ENCODE data around the gene LIN54.
"Not testable (repeated sequence)": the region's sequence is repeated elsewhere in the genome, so short reads cannot be mapped to it uniquely, and the experiment has no call there.

The LIN54 gene

DNA sequence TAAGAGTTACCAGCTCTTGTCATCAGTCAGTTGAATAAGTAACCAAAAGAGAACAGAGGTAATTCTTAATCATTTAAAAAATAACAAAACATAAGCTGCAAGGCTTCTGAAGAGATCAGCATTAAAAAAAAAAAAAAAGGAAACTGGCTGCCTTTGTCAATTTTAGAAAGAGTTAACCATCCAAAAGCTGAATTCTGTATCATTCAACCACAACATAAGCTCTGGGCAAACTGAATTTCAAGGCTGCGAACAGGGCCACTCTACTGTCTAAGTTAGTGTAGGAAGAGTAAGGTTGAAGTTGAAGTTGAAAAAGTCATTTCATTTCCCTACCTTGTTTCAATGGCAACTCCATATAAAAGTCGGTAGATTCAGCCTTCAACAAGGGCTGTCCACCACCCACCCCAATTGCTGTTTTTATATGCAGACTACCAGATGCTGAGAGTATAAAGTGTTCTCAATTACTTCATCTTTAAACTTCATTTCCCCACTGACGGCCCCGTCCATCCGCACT lies 1.1 kb upstream of the LIN54 start:
- no peak for DNase-seq

DNA sequence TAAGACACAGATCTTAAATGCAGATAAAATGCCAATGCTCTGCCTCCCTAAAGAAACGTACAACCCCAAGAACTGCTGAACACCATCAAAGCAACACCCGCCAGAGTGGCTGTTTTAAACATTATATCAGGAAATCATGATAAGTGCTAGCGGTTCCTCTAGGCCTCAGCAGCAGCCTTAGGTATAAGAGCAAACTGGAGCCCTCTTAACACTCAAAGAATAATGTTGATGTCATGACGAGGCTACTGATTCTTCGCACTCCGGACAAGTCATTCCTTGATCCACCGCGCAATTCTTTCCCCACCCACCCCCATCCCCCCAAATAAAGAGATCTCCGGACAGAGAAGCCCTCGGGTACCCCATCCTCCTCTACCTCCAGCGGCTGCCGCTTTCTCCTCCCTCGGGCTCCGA lies 507 bp downstream of the LIN54 start:
- no peak for DNase-seq

DNA sequence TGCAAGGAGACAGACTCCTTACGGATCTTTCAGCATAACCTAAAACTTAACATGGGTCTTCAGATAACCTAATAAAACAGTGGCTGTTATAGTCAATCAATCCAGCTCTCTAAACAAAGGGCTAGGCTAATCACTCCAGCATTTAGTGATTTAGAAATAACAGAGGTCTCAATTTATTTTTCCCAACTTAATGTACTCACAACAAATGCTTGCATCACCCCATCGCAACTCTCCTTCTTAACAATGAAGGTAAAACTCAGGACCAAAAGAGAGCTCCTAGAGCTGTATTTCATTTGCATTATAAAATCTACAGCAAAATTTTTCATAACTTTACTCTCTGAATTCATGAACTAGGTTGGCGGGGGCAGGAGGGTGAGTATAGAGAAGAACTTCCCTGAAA lies 1.1 kb downstream of the LIN54 start:
- no peak for DNase-seq

DNA sequence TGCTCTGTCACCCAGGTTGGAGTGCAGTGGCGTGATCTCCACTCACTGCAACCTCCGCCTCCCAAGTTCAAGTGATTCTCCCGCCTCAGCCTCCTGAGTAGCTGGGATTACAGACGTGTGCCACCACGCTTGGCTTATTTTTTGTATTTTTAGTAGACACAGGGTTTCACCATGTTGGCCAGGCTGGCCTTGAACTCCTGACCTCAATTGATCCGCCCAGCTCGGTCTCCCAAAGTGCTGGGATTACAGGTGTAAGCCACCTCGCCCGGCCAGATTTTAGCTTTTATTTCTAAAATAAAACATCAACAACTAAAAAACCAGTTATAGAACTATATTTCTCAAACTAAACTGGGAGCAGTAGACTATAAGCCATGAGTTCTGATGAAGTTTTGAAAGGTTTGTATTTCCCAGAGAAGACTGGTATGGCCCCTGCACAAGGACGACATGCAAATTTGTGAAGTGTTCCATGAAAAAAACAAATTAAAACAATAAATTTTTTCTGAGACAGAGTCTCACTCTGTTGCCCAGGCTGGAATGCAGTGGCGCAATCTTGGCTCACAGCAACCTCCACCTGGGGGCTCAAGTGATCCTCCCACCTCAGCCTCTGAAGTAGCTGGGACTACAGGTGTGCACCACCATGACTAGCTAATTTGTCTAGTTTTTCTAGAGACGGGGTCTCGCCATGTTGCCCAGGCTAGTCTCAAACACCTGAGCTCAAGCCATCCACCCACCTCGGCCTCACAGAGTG lies 7.4 kb downstream of the LIN54 start:
- DNase-seq: not testable (repeated sequence)

DNA sequence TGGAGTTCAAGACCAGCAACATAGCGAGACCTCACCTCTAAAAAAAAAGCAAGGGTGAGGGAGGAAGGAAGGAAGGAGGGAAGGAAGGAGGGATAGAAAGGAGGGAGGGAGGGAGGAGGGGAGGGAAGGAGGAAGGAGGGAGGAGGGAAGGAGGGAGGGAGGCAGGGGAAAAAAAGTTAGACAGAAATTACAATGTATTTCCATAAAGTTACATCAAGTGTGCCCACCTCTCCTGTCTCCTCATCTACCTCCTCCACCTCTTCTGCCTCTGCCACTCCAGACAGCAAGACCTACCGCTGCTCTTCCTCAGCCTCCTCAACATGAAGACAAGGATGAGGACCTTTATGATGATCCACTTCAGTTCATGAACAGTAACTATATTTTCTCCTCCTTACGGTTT lies 8.3 kb downstream of the LIN54 start:
- DNase-seq: no peak

DNA sequence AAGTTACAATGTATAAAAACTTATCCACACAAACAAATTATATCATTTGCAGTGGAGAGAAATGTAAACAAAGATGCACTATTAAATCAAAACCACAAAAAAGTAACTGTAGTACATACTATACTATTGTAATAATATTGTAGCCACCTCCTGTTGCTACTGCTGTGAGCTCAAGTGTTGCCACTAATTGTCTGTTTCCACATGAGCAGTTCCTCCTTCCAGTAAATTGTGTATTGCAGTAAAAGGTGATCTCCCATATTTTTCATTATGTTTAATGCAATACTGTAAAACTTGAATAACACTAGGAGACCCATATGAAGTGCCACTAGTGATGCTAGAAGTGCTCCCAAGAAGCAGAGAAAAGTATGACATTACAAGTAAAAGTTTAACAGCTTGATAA lies 11.7 kb downstream of the LIN54 start:
- DNase-seq: no peak

DNA sequence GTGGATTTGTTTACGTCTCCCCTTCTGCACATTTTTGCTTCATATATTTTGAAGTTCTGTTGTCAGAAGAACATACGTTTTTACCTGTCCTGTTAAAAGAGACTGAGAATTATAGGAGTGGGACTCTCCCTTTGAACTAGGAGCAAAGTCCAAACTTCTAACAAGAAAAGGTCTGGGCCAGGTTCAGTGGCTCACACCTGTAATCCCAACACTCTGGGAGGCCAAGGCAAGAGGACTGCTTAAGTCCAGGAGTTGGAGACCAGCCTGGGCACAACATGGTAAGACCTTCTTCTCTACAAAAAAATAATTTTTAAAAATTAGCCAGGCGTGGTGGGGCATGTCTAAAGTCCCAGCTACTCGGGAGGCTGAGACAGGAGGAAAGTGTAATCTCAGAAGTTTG lies 15.8 kb downstream of the LIN54 start:
- no peak for DNase-seq

DNA sequence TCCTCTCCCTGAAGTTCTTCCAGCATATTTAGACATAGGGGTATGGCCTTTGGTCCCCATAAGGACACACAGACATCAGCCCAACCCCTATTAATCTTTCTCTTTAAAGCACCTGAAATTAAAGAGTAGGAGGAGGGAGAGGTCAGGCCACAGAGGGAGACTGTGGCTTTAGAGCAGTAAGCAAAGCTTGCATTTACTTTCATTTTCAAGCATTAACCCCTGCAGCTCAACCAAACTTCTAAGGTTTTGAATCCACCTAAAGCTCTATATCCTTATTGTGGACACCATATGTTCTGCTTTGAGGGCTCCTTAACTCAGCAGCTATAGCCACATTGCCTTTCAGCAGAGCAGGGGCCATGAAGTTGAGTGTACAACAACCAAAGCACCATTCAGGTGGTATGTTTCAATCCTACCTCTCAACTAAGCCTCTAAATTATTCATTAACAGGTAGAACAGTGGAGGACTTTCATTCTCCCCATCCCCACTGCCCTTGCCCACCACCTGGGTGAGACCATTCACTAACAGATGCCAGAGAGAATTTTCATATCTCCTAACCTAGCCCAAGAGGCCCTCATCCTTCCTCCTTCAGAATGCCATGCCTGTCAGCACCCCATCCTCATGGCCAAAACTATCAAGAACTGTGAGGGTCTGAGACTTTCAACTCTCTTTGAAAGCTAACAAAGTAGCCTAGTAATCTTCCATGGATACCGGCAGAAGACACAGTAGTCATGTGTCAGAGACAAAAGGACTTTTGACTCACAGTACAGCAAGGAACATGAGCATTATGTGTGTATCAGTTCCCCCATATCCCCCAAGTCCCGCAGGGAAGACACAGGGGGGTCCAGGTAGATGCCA lies 20.8 kb downstream of the LIN54 start:
- DNase-seq: no peak

DNA sequence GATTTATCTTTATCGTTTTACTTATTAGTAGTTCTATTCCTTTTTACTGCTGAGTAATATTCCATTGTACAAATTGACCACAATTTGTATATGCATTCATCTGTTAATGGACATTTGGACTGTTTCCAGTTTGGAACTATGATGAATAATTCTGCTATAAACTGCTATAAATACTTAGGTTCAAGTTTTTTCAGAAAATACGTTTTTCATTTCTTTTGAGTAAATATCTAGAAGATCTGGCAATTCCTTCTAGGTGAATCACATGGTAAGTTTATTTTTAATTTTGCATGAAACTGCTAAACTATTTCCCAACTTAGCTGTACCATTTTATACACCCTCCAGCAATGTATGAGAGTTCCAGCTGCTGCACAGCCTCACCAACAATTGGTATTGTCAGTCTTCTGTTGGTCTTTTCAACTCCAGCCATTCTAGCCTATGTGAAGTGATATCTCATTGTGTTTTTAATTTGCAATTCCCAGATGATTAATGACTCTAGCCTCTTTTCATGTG lies 22.2 kb downstream of the LIN54 start:
- DNase-seq: no peak

DNA sequence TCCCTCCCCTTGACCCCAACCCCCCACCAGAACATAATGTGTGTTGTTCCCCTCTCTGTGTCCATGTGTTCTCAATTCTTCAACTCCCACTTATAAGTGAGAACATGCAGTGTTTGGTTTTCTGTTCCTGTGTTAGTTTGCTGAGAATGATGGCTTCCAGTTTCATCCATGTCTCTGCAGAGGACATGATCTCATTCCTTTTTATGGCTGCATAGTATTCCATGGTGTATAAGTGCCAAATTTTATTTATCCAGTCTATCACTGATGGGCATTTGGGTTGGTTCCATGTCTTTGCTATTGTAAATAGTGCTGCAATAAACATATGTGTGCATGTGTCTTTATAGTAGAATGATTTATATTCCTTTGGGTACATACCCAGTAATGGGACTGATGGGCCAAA lies 23.1 kb downstream of the LIN54 start:
- DNase-seq: not testable (repeated sequence)

DNA sequence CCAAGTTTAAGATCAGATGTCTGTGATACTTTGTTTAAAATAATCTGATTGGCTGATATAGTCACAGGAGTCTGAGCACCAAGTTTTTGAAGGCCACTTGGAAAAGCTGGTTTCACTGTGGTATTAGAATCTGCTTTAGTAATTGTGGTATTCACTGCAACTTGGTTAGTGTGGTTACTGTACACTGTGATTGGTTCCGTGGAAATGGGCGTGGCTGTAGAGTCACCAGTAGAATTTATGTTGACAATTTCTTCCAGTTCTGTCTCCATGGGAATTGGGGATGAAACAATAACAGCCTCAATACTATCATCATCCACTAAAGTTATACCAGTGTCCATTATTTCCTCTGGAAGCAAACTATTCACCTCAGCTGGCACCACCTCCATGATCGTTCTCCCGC lies 26.2 kb downstream of the LIN54 start:
- DNase-seq: no peak

DNA sequence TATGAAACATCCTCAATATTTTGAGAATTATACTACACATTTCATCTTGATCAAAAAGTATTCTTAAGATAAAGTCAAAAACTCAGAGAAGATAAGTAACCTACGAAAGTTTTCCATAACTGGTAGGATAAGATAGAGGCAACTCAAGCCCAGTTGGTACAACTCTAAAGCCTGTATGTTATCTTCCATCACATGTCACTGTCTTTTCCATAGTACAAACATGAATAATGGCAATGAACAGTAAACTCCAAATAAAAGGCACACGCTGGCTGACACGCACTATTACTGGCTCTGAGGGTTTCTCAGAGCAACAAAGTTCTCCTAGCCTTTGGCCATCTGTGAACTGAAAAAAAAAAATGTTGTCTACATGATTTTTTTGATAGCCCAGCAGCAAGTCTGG lies 27.2 kb downstream of the LIN54 start:
- DNase-seq: no peak

DNA sequence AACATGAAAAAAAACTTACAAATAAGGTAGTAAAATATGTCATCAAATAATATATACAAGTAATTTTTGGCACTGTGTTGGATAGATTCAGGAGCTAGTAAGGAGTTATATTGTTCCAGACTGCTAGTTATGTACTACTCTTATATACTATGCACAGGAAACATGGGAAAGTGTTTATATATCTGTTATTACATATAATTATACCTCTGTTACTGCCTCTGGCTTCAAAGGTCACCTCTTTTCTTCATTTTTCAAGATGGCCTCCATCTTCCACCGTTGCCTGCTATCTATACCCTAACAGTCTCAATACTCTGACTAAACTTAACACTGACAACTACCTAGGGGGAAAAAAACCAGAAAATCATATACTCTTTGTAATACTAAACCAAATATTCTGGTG lies 29.5 kb downstream of the LIN54 start:
- no peak for DNase-seq

DNA sequence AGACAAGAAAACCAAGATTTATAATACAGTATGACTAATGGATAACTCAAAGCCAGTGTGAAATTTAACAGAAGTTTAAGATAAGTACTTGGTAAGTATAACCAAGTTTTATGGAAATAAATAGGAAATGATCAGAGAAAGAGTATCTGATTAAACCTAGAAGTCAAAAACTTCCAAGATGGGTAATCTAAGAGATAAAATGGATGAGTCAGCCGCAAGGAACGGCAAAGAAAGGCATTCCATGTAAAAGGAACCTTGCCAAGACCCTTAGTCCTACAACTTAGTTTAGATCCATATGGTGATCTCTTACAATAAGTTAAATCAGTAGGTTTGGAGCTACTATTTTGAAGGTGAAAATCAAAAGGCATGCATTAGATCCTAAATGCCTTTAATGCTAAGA lies 34.8 kb downstream of the LIN54 start:
- DNase-seq: no peak

DNA sequence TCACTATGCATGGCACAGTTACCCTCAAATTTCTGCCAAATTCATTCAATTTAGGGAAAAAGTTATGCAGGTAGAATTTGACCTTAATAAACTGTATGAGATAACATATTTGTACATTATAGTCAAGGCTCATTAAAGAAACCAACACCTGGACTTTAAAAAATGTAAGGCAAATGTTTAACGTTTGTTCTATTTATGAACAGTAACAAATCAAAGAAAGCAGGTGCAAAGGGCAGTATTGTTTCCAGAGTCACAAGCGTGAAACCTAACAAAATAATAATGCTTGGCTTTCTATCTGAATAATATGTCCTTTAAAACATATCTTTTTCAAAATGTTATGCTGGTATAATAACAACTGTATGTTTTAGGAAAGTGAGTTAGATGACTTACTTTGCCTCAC lies 41.2 kb downstream of the LIN54 start:
- no peak for DNase-seq

DNA sequence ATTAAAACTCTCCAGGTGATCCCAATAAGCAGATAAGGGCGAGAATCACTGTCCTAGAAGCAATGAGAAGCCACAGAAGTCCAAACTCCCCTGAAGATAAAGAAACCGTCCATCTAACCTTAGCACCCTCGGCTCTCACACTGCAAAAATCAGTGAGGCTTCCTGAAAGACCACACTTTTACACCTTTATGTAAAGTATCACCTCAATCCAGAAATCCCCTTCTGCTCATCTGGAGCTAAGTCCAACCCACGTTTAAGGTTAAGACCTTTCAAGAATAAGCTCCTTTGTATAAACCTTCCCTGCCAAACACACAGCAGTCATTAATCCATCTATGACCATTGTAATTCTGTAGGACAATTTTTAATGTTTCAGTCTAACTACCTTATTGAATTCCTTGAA lies 41.7 kb downstream of the LIN54 start:
- DNase-seq: no peak

DNA sequence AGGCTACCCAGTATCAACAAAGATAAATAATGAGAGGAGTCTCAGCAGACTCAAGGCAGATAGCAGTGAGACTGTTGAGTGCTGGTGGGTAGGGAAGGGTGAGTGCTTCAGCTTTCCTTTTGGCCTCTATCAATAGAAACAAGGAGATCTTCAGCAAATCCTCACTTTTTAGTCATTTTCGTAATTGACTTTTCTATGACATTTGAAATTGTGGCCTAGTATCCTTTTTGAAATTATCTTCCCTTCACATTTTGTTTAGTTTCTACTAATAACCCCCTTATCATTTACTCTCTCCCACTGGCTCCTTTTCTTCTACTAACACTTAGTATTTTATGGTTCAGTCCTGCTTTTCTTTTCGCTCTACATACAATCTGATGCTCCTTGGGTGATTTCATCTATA lies 44.9 kb downstream of the LIN54 start:
- no peak for DNase-seq

DNA sequence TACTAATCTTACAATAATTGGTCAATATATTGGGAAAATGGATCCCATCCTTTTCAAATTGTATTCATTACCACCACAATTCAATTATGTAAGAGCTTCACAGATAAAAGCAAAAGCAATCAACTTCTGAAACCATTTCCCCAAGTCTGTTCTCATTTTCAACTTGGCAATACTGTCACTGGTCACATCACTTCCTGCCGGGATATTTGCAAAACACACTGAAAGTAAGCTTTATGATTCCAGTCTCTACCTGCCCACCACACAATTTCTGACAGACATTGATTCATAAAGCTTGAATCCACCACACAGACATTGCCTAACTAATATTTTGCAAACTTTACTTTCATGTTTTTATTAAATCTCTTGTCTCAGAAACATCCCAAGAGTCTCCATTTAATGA lies 53.6 kb downstream of the LIN54 start:
- no peak for DNase-seq

DNA sequence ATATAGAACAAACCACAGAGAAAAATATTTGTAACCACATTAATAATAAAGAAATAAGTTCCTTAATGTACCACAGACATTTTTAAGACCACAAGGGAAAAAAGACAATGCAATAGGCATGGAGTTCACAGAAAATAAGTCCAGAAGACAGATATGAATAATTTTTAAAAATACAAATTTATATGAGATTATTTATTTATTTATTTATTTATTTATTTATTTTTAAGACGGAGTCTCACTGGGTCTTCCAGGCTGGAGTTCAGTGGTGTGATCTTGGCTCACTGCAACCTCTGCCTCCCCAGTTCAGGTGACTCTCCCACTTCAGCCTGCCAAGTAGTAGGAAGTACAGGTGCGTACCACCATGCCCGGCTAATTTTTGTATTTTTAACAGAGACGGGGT lies 56.4 kb downstream of the LIN54 start:
- no peak for DNase-seq

DNA sequence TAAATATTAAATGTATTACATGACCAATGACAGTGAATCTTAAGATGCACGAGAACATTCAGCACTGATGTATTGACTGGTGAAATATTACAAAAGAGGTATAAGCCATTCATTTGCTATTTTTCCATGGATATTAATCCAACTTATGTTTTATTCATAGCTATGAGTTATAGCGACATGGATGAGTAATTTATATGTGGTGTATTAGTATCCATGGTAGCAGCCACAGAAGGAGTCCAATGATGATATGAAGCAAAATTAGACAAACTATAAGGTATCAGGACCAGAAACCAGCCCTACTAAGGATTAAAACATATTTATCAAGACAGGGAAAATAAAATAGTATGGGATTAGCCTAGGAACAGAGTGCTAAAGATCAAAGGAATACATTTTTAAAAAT lies 59.4 kb downstream of the LIN54 start:
- no peak for DNase-seq

DNA sequence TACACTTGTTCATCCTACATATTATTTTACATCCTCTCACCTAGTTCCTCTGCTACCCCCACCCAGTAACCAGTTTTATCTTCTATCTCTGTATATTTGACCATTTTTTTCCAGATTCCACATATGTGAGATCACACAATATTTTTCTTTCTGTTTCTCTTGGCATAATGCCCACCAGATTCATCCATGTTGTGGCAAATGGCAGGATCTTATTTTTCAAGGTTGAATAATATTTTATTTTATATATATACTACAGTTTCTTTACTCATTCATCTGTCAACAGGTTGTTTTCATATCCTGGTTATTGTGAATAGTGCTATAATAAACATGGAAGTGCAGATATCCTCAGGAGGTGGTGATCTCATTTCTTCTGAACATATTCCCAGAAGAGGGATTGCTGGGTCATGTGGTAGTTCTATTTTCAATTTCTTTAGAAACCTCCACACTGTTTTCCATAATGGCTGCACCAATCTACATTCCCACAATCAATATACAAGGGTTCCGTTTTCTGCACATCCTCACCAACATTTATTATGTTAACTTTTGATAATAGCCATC lies 61.9 kb downstream of the LIN54 start:
- no peak for DNase-seq

DNA sequence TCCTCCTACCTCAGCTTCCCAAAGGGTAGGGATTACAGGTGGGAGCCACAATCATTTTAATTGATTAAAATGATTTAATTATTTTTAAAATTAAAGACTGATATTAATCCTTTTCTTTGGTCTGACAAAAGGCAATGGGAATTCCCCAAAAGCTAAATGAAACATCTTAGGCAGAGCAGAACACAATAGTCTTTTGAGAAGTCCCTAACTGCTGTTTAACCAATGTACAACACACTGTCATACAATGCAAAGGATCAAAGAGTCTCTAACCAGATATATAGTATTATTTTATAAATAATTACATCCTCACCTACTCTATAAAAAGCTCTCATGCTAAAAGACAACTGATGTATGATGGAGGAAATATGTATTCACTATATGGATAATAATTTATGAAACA lies 63.1 kb downstream of the LIN54 start:
- DNase-seq: no peak

DNA sequence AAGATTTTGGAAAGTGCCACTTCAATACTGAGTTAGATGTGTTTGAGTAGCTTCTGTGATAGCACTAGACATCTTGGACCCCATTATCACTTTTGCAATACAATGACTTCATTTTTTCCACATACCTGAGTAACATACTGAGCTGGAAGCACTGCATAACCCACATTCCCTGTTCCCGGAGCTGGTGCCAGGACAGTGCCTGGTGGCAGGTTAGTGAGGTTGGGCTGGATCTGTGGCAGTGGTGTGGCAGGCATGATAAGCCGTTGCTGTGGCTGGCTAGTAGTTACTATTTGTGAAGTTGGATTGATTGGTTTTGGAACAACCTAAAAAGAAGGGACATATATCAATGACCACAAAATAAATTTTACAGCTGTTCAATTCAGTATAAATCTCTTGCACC lies 71.2 kb downstream of the LIN54 start:
- no peak for DNase-seq

DNA sequence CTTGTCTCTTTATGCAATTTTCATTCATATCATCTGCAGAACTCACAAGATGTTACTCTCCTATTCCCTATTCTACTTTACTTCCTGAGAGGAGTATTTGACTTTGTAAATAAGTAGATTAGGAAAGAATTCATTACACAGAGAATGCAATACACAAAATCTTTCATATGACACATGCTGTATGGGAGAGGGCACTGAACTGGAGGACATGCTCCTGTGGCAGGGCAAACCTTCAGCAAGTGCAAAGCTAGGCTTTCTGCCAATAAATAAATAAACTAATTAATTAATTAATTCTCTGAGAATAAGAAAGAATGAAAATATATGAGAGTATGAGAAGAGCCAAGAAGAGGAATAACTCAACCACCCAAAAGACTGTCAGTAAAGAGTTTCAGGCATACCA lies 76.2 kb downstream of the LIN54 start:
- no peak for DNase-seq

Measured in activated T-cell treated with anti-CD3 and anti-CD28 coated beads, Interleukin-2, amount 50 U/mL, for 48 hours (primary cell).